ENCODE results near the gene LNX2.

The LNX2 gene

GRCh38 chr13:27637289-27637626 is 16.9 kb upstream of the LNX2 start:
- no peak for TF ChIP-seq CTCF (IDR thresholded peaks at IDR 0.05; ENCODE audit: low read depth, low read length)

DNA sequence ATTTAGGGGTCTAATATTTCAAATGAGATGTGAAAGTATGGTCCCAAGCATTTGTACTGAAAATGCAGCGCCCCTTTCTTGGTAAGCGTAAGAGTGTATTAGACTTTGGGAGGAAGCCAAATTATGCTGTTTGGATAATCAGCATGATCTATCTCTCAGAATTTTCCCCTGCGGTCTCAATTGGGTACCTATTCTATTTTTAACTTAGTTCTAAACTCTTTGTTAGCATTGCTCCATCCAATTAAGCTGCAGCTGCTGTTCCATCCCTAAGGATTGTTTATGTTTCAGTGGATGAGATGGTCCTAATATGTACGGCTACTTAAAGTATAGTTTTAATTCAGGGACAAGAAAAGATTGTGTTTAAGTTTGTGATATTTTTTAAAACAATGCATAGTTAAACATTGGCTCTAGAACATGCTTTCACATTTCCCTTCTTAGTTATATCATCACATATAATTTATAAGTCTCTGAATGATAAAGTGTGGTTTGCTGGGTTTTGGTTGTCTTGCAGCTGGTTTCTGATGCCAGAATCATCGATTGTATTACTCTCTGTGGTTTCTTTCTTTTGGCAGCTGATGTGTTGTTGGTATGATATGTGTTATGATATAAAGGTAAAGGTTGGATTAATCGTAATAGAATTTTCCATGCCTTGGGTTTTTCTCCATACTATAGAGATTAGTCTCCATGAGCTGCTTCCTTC is 16.4 kb upstream of the LNX2 start:
- no peak for TF ChIP-seq CTCF (IDR thresholded peaks at IDR 0.05; ENCODE audit: low read depth, low read length)
- no peak for DNase-seq (ENCODE audit: extremely low read depth, low read depth)

More at GRCh38 chr13:27637289-27637626, 16.9 kb upstream of the LNX2 start:
- no peak for DNase-seq (ENCODE audit: extremely low read depth, low read depth)

GRCh38 chr13:27635266-27635665 is 14.9 kb upstream of the LNX2 start:
- no peak for TF ChIP-seq CTCF (IDR thresholded peaks at IDR 0.05; ENCODE audit: low read depth, low read length)
- DNase-seq (ENCODE audit: extremely low read depth, low read depth) = no peak

DNA sequence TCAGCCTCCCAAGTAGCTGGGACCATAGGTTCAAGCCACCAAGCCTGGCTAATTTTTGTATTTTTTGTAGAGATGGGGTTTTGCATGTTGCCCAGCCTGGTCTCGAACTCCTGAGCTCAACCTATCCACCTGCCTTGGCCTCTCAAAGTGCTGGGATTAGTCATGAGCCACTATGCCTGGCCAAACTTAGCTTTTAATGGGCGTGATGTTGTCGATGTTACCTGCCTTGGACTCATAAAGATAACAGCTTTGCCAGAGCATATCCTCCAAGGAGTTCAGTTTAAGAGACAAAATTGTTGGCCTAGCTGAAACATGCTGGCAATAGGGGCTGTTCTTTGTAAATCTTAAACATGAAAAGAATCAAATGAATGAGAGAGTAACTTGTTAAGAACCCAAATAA is 14.5 kb upstream of the LNX2 start:
- no peak for TF ChIP-seq CTCF (IDR thresholded peaks at IDR 0.05; ENCODE audit: low read depth, low read length)

GRCh38 chr13:27634231-27634630 is 13.9 kb upstream of the LNX2 start:
- no peak for TF ChIP-seq CTCF (IDR thresholded peaks at IDR 0.05; ENCODE audit: low read depth, low read length)
- DNase-seq (ENCODE audit: extremely low read depth, low read depth) = no peak

More for the DNA sequence above, 14.5 kb upstream of the LNX2 start:
- DNase-seq (ENCODE audit: extremely low read depth, low read depth) = no peak

- no peak for TF ChIP-seq CTCF (IDR thresholded peaks at IDR 0.05; ENCODE audit: low read depth, low read length)
Measured at GRCh38 chr13:27632648-27633047, 12.3 kb upstream of the LNX2 start.

GRCh38 chr13:27632214-27632613 is 11.9 kb upstream of the LNX2 start:
- no peak for TF ChIP-seq CTCF (IDR thresholded peaks at IDR 0.05; ENCODE audit: low read depth, low read length)
- no peak for DNase-seq (ENCODE audit: extremely low read depth, low read depth)

More at GRCh38 chr13:27632648-27633047, 12.3 kb upstream of the LNX2 start:
- DNase-seq (ENCODE audit: extremely low read depth, low read depth) = no peak

All from AG09319 (cell line).